Measurements from ENCODE around the gene HHIPL2.

DNA sequence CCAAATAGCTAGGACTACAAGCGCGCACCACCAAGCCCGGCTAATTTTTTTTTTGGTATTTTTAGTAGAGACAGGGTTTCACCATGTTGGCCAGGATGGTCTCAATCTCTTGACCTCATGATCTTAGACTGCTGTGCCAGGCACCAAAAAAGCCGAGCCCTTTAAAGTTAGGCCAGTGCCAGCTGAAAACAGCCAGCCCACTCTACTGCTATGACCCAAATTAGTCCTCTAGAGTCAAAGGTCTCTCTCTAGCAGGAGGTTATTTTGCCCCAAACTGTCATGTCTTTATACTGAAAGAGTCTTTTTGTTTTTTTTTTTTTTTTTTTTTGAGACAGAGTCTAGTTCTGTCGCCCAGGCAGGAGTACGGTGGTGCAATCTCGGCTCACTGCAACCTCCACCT lies 9.7 kb upstream of the HHIPL2 start:
- TF ChIP-seq POLR2A (IDR thresholded peaks at IDR 0.05), result no peak
- TF ChIP-seq, protein P1, sequence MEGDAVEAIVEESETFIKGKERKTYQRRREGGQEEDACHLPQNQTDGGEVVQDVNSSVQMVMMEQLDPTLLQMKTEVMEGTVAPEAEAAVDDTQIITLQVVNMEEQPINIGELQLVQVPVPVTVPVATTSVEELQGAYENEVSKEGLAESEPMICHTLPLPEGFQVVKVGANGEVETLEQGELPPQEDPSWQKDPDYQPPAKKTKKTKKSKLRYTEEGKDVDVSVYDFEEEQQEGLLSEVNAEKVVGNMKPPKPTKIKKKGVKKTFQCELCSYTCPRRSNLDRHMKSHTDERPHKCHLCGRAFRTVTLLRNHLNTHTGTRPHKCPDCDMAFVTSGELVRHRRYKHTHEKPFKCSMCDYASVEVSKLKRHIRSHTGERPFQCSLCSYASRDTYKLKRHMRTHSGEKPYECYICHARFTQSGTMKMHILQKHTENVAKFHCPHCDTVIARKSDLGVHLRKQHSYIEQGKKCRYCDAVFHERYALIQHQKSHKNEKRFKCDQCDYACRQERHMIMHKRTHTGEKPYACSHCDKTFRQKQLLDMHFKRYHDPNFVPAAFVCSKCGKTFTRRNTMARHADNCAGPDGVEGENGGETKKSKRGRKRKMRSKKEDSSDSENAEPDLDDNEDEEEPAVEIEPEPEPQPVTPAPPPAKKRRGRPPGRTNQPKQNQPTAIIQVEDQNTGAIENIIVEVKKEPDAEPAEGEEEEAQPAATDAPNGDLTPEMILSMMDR (IDR thresholded peaks at IDR 0.05), result no peak

All from uterus (tissue), 2 donors.